A549 (cell line): ENCODE measurements around the gene DARS2. TPM values are rescaled to one million over a fixed set of nuclear protein-coding genes. Genes with fewer than 3 reads are reported as not detected.

Source experiments
- ATAC-seq, 2 experiments: fragments of 200-7000 bp in 1 of 2; fragments of >200 bp in 1 of 2; cut with Nextera tagmentation in 1 of 2; cut with Tn5 transposase in 1 of 2; 3 replicates each; pipeline versions ENCODE4 v1.8.0 to v1.9.1; 2018 to 2020; ENCODE audit warnings: mild to moderate bottlenecking in 1 of 2, moderate library complexity in 1 of 2
- CTCF ChIA-PET: fragments of 300-600 bp; sonication (Branson Sonifier 250); formaldehyde crosslinking; extraction: SDS; loops from one replicate; lab custom pipeline; 2021; ENCODE audit warnings: antibody characterized with exemption, inconsistent platforms; lab: Yijun Ruan, JAX
- POLR2A ChIA-PET: fragments of 350-600 bp; formaldehyde crosslinking; extraction: SDS; loops from one replicate; lab custom pipeline; 2021; ENCODE audit warnings: antibody characterized with exemption, inconsistent platforms; lab: Yijun Ruan, JAX
- DNase-seq, 2 experiments: peaks; one replicate each; pipeline versions ENCODE4 v3.0.0 to v3.0.0-alpha.2; 2011 to 2016; ENCODE audit warnings: low read depth in 1 of 2, low spot score in 1 of 2
- FAIRE-seq: peaks from 2 replicates; lab custom pipeline; 2011; peaks lifted over from hg19 to GRCh38; lab: Jason Lieb, UNC
- H3K27ac ChIP-seq, 2 experiments: fragments of >200 bp; sonication (Bioruptor Twin); formaldehyde crosslinking; 3 replicates each; pipeline ENCODE4 v1.5.1; 2016 to 2017
- H3K4me1 ChIP-seq: fragments of >200 bp; sonication (Bioruptor Twin); formaldehyde crosslinking; 3 replicates; pipeline ENCODE4 v1.6.1; 2016
- H3K4me2 ChIP-seq: fragments of >200 bp; sonication (Bioruptor Twin); formaldehyde crosslinking; 3 replicates; pipeline ENCODE4 v1.6.1; 2016
- H3K4me3 ChIP-seq: fragments of >200 bp; sonication (Bioruptor Twin); formaldehyde crosslinking; 3 replicates; pipeline ENCODE4 v1.5.1; 2016
- H3K9me3 ChIP-seq: fragments of >200 bp; sonication (Bioruptor Twin); formaldehyde crosslinking; 3 replicates; pipeline ENCODE4 v1.6.1; 2016
- BCL3 ChIP-seq: fragments of >200 bp; sonication (Bioruptor Twin); formaldehyde crosslinking; IDR thresholded peaks from 3 replicates; pipeline ENCODE4 v1.6.1; 2016
- BHLHE40 ChIP-seq: IDR thresholded peaks from 2 replicates; pipeline ENCODE4 v1.6.1; 2012; ENCODE audit warnings: low read depth, low read length, inconsistent platforms
- CBX2 ChIP-seq: fragments of 200-600 bp; sonication (generic); IDR thresholded peaks from 2 replicates; pipeline ENCODE4 v1.6.1; 2016; ENCODE audit warnings: low read depth, mild to moderate bottlenecking, borderline replicate concordance
- CBX8 ChIP-seq: fragments of 200-600 bp; sonication (generic); IDR thresholded peaks from 2 replicates; pipeline ENCODE4 v1.6.1; 2016
- CEBPB ChIP-seq, 2 experiments: fragments of >200 bp in 1 of 2; sonication (Bioruptor Twin) in 1 of 2; formaldehyde crosslinking in 1 of 2; IDR thresholded peaks; 2 replicates each; pipeline ENCODE4 v1.6.1; 2012 to 2016
- CHD2 ChIP-seq: fragments of 150-350 bp; IDR thresholded peaks from 2 replicates; pipeline ENCODE4 v1.6.1; 2014; ENCODE audit warnings: low read length; ENCODE audit not compliant: partially characterized antibody
- CTCF ChIP-seq: fragments of >200 bp; sonication (Bioruptor Twin); formaldehyde crosslinking; IDR thresholded peaks from 3 replicates; pipeline ENCODE4 v1.5.1; 2016
- ELK1 ChIP-seq: fragments of 150-350 bp; IDR thresholded peaks from 2 replicates; pipeline ENCODE4 v1.6.1; 2014; ENCODE audit warnings: low read depth, mild to moderate bottlenecking, low read length
- EP300 ChIP-seq, 2 experiments: fragments of >200 bp; sonication (Bioruptor Twin); formaldehyde crosslinking; IDR thresholded peaks; 2 replicates in 1 of 2; 3 replicates in 1 of 2; pipeline ENCODE4 v1.6.1; 2016 to 2017
- GATA3 ChIP-seq: IDR thresholded peaks from 2 replicates; pipeline ENCODE4 v1.6.1; 2012; ENCODE audit warnings: borderline replicate concordance
- HEYL ChIP-seq: fragments of 250-450 bp; sonication (Bioruptor Pico); IDR thresholded peaks from 2 replicates; pipeline ENCODE4 v1.8.0; 2021; ENCODE audit warnings: mild to moderate bottlenecking, moderate library complexity
- HMGXB4 ChIP-seq: fragments of 250-450 bp; sonication (Bioruptor Pico); IDR thresholded peaks from 2 replicates; pipeline ENCODE4 v1.5.0; 2021; ENCODE audit warnings: mild to moderate bottlenecking, moderate library complexity, borderline replicate concordance
- JUNB ChIP-seq: fragments of >200 bp; sonication (Bioruptor Twin); formaldehyde crosslinking; IDR thresholded peaks from 2 replicates; pipeline ENCODE4 v1.6.1; 2016
- KDM1A ChIP-seq: fragments of 200-600 bp; sonication (generic); IDR thresholded peaks from 2 replicates; pipeline ENCODE4 v1.6.1; 2016; ENCODE audit warnings: low read depth, mild to moderate bottlenecking
- MAFK ChIP-seq: fragments of 450-650 bp; IDR thresholded peaks from 2 replicates; pipeline ENCODE4 v1.6.1; 2014; ENCODE audit not compliant: partially characterized antibody
- MYC ChIP-seq: IDR thresholded peaks from 2 replicates; pipeline ENCODE4 v1.6.1; 2012; ENCODE audit warnings: mild to moderate bottlenecking, inconsistent platforms, low read length, improper control_type of control experiment, borderline replicate concordance
- NPAS2 ChIP-seq: fragments of 250-450 bp; sonication (Bioruptor Pico); IDR thresholded peaks from 2 replicates; pipeline ENCODE4 v1.8.0; 2022; ENCODE audit warnings: mild to moderate bottlenecking, moderate library complexity, borderline replicate concordance
- PHF8 ChIP-seq: fragments of 200-600 bp; sonication (generic); IDR thresholded peaks from 2 replicates; pipeline ENCODE4 v1.6.1; 2016; ENCODE audit warnings: low read depth, mild to moderate bottlenecking, antibody characterized with exemption, moderate library complexity, borderline replicate concordance
- POLR2A ChIP-seq: IDR thresholded peaks from 2 replicates; pipeline ENCODE4 v1.6.1; 2012; ENCODE audit warnings: mild to moderate bottlenecking, low read length
- RAD21 ChIP-seq, 2 experiments: fragments of >200 bp in 1 of 2; sonication (Bioruptor Twin) in 1 of 2; formaldehyde crosslinking in 1 of 2; IDR thresholded peaks in 1 of 2; conservative IDR thresholded peaks in 1 of 2; 2 replicates in 1 of 2; 3 replicates in 1 of 2; pipeline ENCODE4 v1.6.1; 2012 to 2018; ENCODE audit warnings: inconsistent platforms in 1 of 2
- RCOR1 ChIP-seq: fragments of 150-350 bp; IDR thresholded peaks from 2 replicates; pipeline ENCODE4 v1.6.1; 2014; ENCODE audit warnings: antibody characterized with exemption, low read length, low read depth
- REST ChIP-seq: fragments of 200-600 bp; sonication (generic); IDR thresholded peaks from 2 replicates; pipeline ENCODE4 v1.6.1; 2016; ENCODE audit warnings: antibody characterized with exemption, mild to moderate bottlenecking, moderate library complexity
- SREBF2 ChIP-seq: fragments of 450-650 bp; IDR thresholded peaks from 2 replicates; pipeline ENCODE4 v1.6.1; 2014; ENCODE audit warnings: mild to moderate bottlenecking, moderate library complexity
- TFCP2L1 ChIP-seq: fragments of 250-450 bp; sonication (Bioruptor Pico); IDR thresholded peaks from 2 replicates; pipeline ENCODE4 v1.5.0; 2021; ENCODE audit warnings: mild to moderate bottlenecking
- WGBS: methylation state at CpG from one replicate; pipeline ENCODE4 v1.1.6; 2017; ENCODE audit errors: missing lambda C conversion rate; 5-methylcytosine and 5-hydroxymethylcytosine counted together
- polyA plus RNA-seq, 4 experiments: library from polyadenylated mRNA; depleted of rRNA in 3 of 4; stranded (reverse); fragments of >200 nt; fragmentation: RNase III in 1 of 4; extraction: RNeasy Plus Mini Kit Qiagen cat#74134 plus additional on column Dnase treatment in 1 of 4; gene quantifications; 2 replicates in 3 of 4; 3 replicates in 1 of 4; pipeline ENCODE4 v1.2.3, GENCODE V29; 2011 to 2017

The DARS2 gene
- polyA plus RNA-seq, 2 of the 4 experiments (the other 2 are of a cell fraction) = 43.1 to 70.4 TPM

GRCh38 chr1:173832748-173833147, 8.3 kb downstream of the DARS2 start:
- Histone ChIP-seq H3K4me3 (no peak overlapping the region), H3K9me3 (no peaks in the 10 kb centered on the region), H3K27ac (no peak overlapping the region), H3K4me1 (no peaks in the 10 kb centered on the region; the same call in 2 of the 3 replicates), H3K4me2 (no peak overlapping the region)
- no peak for DNase-seq
- no peak for FAIRE-seq
- ChIA-PET POLR2A (no interaction called here), CTCF (interaction anchor here (0.8 to 1.8 kb wide), 2 partner anchors 8 to 577 kb away, joined by 3 to 8 read pairs; partner anchors contain the start of genes CENPL and DARS2)
- no peak for TF ChIP-seq BHLHE40
- no peak for TF ChIP-seq MYC
- no peak for TF ChIP-seq NPAS2 (CRISPR knock-in tag)
- no peak for TF ChIP-seq HEYL (CRISPR knock-in tag)
- TF ChIP-seq ELK1 = no peak
- no peak for TF ChIP-seq CTCF
- TF ChIP-seq RAD21 (conservative IDR thresholded peaks at IDR 0.05 in 1 of 2, IDR thresholded peaks at IDR 0.05 in 1 of 2) = no peak
- no peak for TF ChIP-seq CBX2
- TF ChIP-seq HMGXB4 = no peak
- no peak for TF ChIP-seq CEBPB (IDR thresholded peaks at IDR 0.05)
- TF ChIP-seq GATA3 = no peak
- TF ChIP-seq REST = no peak
- no peak for TF ChIP-seq SREBF2
- TF ChIP-seq KDM1A = no peak
- no peak for TF ChIP-seq EP300 (IDR thresholded peaks at IDR 0.05)
- WGBS = 97% methylated on average over 1 of the region's 1 CpG
- no peak for ATAC-seq

GRCh38 chr1:173852105-173852504, 27.6 kb downstream of the DARS2 start:
- Histone ChIP-seq H3K4me2 (no peak overlapping the region), H3K9me3 (no peaks in the 10 kb centered on the region), H3K4me3 (no peak overlapping the region), H3K27ac (no peak overlapping the region), H3K4me1 (no peaks in the 10 kb centered on the region)
- DNase-seq = no peak
- TF ChIP-seq JUNB (no peak), POLR2A (no peak), CHD2 (no peak), NPAS2 (CRISPR knock-in tag) (no peak), BCL3 (no peak), RCOR1 (no peak), TFCP2L1 (CRISPR knock-in tag) (no peak), PHF8 (no peak), MAFK (no peak), CBX8 (no peak)
- CTCF ChIA-PET = interaction anchor here (1.0 to 1.2 kb wide), 3 partner anchors 12 to 20 kb away, joined by 3 to 5 read pairs (median 4); partner anchors contain the start of genes GAS5 and ZBTB37
- WGBS = 80% methylated on average over 4 of the region's 4 CpGs
- no peak for FAIRE-seq
- ATAC-seq = no peak
- POLR2A ChIA-PET = interaction anchor here (2.5 kb wide), 1 partner anchor 16 kb away, joined by 16 read pairs; the partner anchor contains the start of genes GAS5 and ZBTB37
